HEK293T (cell line): Measurements from ENCODE around the gene PEX16.

ENCODE experiments used
- BHLHE40 ChIP-seq: fragments of 450-650 bp; IDR thresholded peaks from 2 replicates; pipeline ENCODE4 v1.6.1; 2016; ENCODE audit warnings: mild to moderate bottlenecking, moderate library complexity, borderline replicate concordance
- ELF4 ChIP-seq: fragments of 450-650 bp; IDR thresholded peaks from 2 replicates; pipeline ENCODE4 v1.6.1; 2017; ENCODE audit warnings: antibody characterized with exemption
- FOXM1 ChIP-seq: fragments of 450-650 bp; IDR thresholded peaks from 2 replicates; pipeline ENCODE4 v1.6.1; 2017; ENCODE audit warnings: mild to moderate bottlenecking, borderline replicate concordance
- NFRKB ChIP-seq: fragments of 450-650 bp; IDR thresholded peaks from 2 replicates; pipeline ENCODE4 v1.6.1; 2016; ENCODE audit warnings: mild to moderate bottlenecking, moderate library complexity
- SUZ12 ChIP-seq: fragments of 450-650 bp; IDR thresholded peaks from 2 replicates; pipeline ENCODE4 v1.6.1; 2016; ENCODE audit warnings: mild to moderate bottlenecking
- TF ChIP-seq, protein P1 (sequence below): fragments of 450-650 bp; IDR thresholded peaks from 2 replicates; pipeline ENCODE4 v1.6.1; 2016

DNA sequence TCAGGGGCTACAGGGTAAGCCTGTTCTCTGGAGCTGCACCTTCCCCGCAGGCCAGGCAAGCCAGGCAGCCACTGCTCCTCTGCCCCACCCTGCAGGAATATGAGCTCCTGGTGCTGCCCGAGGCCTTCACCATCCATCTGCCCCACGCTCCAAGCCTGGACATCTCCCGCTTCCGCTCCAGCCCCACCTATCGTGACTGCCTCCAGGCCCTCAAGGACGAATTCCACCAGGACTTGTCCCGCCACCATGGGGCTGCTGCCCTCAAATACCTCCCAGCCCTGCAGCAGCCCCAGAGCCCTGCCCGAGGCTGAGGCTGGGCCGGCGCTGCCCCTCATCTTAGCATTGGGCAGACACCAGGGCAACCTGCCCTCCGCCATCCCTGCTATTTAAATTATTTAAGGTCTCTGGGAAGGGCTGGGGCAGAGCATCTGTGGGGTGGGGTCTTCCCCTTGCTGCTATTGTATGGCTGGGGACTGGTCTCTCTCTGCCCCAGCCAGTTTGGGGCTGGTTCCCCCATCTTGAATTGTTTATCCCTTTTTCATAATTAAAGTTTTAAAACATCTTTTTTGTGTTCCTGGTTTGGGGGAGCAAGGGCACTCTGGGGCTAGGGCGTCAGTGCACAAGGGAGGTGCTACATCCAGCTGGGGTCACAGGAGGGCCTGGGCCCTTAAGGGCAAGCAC, 11.0 kb upstream of the PEX16 start:
- TF ChIP-seq ELF4, result no peak
- TF ChIP-seq, protein P1, sequence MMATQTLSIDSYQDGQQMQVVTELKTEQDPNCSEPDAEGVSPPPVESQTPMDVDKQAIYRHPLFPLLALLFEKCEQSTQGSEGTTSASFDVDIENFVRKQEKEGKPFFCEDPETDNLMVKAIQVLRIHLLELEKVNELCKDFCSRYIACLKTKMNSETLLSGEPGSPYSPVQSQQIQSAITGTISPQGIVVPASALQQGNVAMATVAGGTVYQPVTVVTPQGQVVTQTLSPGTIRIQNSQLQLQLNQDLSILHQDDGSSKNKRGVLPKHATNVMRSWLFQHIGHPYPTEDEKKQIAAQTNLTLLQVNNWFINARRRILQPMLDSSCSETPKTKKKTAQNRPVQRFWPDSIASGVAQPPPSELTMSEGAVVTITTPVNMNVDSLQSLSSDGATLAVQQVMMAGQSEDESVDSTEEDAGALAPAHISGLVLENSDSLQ, result no peak
- no peak for TF ChIP-seq SUZ12
- no peak for TF ChIP-seq FOXM1
- no peak for TF ChIP-seq NFRKB
- TF ChIP-seq BHLHE40, result no peak
